HFFc6 (cell line): Measurements from ENCODE around the gene DCBLD2. TPM values are rescaled to one million over a fixed set of nuclear protein-coding genes. Genes with fewer than 3 reads are reported as not detected.

Experiments used
- DNase-seq: peaks from one replicate; pipeline ENCODE4 v3.0.0-alpha.2; 2018
- H3K27ac Mint-ChIP-seq: 2 replicates; pipeline ENCODE4 v1.8.0; 2020; ENCODE audit warnings: mild to moderate bottlenecking, mixed read lengths
- H3K27me3 Mint-ChIP-seq: 2 replicates; pipeline ENCODE4 v1.8.0; 2021; ENCODE audit warnings: mild to moderate bottlenecking, moderate library complexity, mixed read lengths; ENCODE audit not compliant: insufficient read depth
- H3K36me3 Mint-ChIP-seq: 2 replicates; pipeline ENCODE4 v1.8.0; 2021; ENCODE audit warnings: low read depth, mixed read lengths
- H3K4me1 Mint-ChIP-seq: 2 replicates; pipeline ENCODE4 v1.8.0; 2020; ENCODE audit warnings: low read depth, mixed read lengths
- H3K4me3 Mint-ChIP-seq: 2 replicates; pipeline ENCODE4 v1.8.0; 2020; ENCODE audit warnings: mild to moderate bottlenecking, moderate library complexity, mixed read lengths
- H3K9me3 Mint-ChIP-seq: 2 replicates; pipeline ENCODE4 v1.8.0; 2020; ENCODE audit warnings: mild to moderate bottlenecking, mixed read lengths
- CTCF ChIP-seq: fragments of 200-600 bp; sonication (generic); IDR thresholded peaks from 2 replicates; pipeline ENCODE4 v1.5.0; 2021; ENCODE audit warnings: antibody characterized with exemption, mild to moderate bottlenecking
- total RNA-seq, 6 experiments: library from RNA; stranded (reverse); fragmentation: NEBNext Ultra II Directional; extraction: Animal tissue kit (Norgen Biotek cat#: 25700); gene quantifications; 2 replicates in 1 of 6; 3 replicates in 5 of 6; pipeline ENCODE4 v1.2.3, GENCODE V29; 2021

DCBLD2 gene
- total RNA-seq, 6 experiments from 2014 or later: 199 to 436 (median 233) TPM

DNA sequence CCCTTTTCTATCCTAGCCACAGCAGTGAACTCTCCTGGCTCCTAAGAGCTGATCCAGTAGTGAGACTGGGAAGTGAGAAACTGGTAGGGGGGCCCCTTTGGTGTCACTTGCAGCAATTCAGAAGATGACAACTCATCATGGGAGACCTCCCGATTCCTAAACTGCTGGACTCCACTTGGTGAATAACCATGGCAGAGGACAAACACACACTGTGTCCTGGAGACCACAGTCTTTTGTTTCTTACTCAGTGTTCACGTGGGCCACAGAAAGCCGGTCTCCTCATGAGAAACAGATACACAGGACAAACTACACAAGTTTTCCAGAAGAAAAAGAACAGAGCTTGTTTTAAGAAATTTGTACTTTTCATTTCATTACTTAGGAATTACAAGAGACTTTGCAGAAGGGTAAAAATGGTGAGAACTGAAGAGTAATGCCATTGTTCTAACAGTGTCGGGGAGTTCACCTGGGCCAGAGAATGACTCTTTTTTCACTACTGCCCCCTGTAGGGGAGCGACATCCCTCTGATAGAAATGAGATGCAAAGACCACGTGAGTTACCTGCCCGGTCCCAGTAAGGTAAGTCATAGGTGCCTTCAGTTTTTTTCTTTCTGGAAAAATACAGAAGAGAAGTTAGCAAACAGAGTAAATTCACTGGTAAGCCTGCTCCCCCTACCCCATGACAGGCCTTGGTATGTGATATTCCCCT, 100.3 kb downstream of the DCBLD2 start:
- TF ChIP-seq CTCF: peak; percentile 47
- no peak for DNase-seq
- peaks cover 4% of the 10 kb centered on the region for H3K27me3 Mint-ChIP-seq
- H3K9me3 Mint-ChIP-seq: no peaks in the 10 kb centered on the region
- H3K4me1 Mint-ChIP-seq: peaks cover 5% of the 10 kb centered on the region; the same call in 1 of the 2 replicates
- no peak overlapping the region; the same call in 1 of the 2 replicates for H3K27ac Mint-ChIP-seq
- peaks cover 63% of the 10 kb centered on the region for H3K36me3 Mint-ChIP-seq
- H3K4me3 Mint-ChIP-seq: no peak overlapping the region

GRCh38 chr3:98800401-98800800, 101.1 kb downstream of the DCBLD2 start:
- H3K27me3 Mint-ChIP-seq: peaks cover 2% of the 10 kb centered on the region
- peaks cover 60% of the 10 kb centered on the region for H3K36me3 Mint-ChIP-seq
- H3K9me3 Mint-ChIP-seq: no peaks in the 10 kb centered on the region
- peaks cover 5% of the 10 kb centered on the region; the same call in 1 of the 2 replicates for H3K4me1 Mint-ChIP-seq
- no peak overlapping the region for H3K4me3 Mint-ChIP-seq
- TF ChIP-seq CTCF: no peak
- peak overlapping the region; percentile 6; the same call in 1 of the 2 replicates for H3K27ac Mint-ChIP-seq
- no peak for DNase-seq

GRCh38 chr3:98799479-98799878, 102.0 kb downstream of the DCBLD2 start:
- Mint-ChIP-seq H3K36me3 (peaks cover 53% of the 10 kb centered on the region), H3K27ac (peak overlapping the region; percentile 45), H3K4me3 (no peak overlapping the region), H3K4me1 (peaks cover 11% of the 10 kb centered on the region; the same call in 1 of the 2 replicates), H3K27me3 (peaks cover 2% of the 10 kb centered on the region), H3K9me3 (no peaks in the 10 kb centered on the region)
- TF ChIP-seq CTCF: no peak
- no peak for DNase-seq

DNA sequence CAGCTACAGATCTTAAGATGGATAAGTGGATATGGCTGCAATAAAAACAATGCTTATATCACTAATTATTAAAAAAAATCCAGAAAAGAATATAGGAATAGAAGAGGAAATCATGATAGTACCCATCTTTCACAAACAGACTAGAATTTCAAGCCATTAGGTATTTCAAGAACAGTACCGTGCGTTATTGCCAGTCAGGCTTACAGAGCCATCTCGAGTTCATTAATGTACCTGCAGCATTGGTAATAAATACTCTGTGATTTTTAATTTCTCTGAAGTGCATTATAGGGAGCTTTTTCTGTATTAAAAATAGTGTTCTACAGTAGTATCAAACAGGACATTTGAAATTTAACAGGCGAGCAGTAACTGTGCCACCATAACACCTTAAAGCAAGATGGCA, 102.7 kb downstream of the DCBLD2 start:
- Mint-ChIP-seq H3K4me3 (no peak overlapping the region), H3K27ac (no peak overlapping the region), H3K4me1 (peaks cover 16% of the 10 kb centered on the region), H3K36me3 (peaks cover 50% of the 10 kb centered on the region), H3K9me3 (no peaks in the 10 kb centered on the region), H3K27me3 (peaks cover 5% of the 10 kb centered on the region)
- no peak for DNase-seq
- no peak for TF ChIP-seq CTCF

DNA sequence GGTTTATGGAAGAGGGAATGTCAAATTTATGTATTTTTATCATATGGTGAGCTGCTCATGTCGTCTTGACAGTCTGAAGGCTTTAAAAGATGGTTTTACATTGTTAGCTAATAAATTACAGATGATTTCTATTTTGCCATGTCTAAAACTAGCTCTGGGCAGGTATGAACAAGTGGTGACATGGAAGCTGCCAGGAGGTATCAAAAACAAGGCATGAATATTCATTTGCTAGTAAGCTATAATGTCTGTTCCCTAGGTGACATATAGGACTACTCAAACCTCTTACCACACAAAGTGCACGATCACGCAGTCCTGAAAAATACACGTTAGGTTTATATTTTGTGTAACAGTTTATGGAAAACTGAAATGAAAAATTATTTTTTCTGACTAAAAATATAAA, 103.6 kb downstream of the DCBLD2 start:
- no peak for TF ChIP-seq CTCF
- Mint-ChIP-seq H3K27ac (0 out of 2 replicates have a peak overlapping the region, but pooled peaks have one; percentile 14), H3K27me3 (peaks cover 5% of the 10 kb centered on the region), H3K36me3 (peaks cover 43% of the 10 kb centered on the region), H3K4me3 (no peak overlapping the region), H3K9me3 (no peaks in the 10 kb centered on the region), H3K4me1 (peaks cover 25% of the 10 kb centered on the region)
- no peak for DNase-seq
